ENCODE data around the gene TMEM223. TPM values are rescaled to one million over a fixed set of nuclear protein-coding genes. Genes with fewer than 3 reads are reported as not detected.

The TMEM223 gene
- polyA plus RNA-seq, 4 donors = 15.7 to 31.6 (median 17.5) TPM

DNA sequence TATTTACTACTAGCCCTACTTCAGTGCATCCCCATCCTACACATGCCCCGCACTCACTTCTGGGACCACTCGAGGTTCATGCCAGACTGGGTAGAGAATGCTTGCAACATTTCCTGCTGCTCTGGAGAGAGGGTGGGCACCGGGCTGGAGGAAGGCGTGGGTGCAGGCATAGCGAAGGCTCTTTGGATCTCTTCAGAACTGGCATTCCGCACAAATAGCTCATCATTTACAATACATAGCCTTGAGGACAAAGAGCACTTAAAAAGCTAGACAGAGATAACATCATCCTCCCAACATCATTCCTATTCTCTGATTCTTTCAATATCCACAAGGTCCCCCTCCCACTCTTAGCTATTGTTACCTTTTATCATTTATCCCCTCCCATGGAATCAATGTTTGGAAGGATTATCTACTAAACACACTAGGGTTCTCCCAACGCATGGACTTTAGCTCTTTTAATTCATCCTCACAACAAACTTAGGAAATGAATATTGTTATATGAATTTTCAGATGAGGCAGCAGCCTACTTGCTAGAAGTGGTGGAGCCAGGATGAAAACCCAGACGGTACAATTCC lies 2.5 kb upstream of the TMEM223 start:
- peaks cover 2 to 16% (median 5%) of the 10 kb centered on the region in 3 donors for H3K4me1 ChIP-seq (ENCODE audit: control insufficient read depth in 3 of 3, insufficient read depth in 2 of 3, low read depth in 1 of 3, low read length in 2 of 3)
- FAIRE-seq = no peak
- no peaks in the 10 kb centered on the region for H3K27me3 ChIP-seq (ENCODE audit: control insufficient read depth in 3 of 3, insufficient read depth in 3 of 3, low read length in 3 of 3)
- DNase-seq = no peak
- peak overlapping the region in 1 of 3 donors; percentile 7 for H3K27ac ChIP-seq (ENCODE audit: low read depth in 1 of 3, low read length in 2 of 3)
- H3K4me3 ChIP-seq (ENCODE audit: low read depth in 1 of 3, low read length in 3 of 3) = no peak overlapping the region
- 93 to 94% (median 93%) methylated on average over 8 of the region's 8 CpGs for WGBS, 3 donors
- no peaks in the 10 kb centered on the region for H3K9me3 ChIP-seq (ENCODE audit: control insufficient read depth in 2 of 2, insufficient read depth in 1 of 2, low read depth in 1 of 2, low read length in 1 of 2)
- peaks cover 29 to 87% (median 39%) of the 10 kb centered on the region in 3 donors for H3K36me3 ChIP-seq (ENCODE audit: control insufficient read depth in 3 of 3, insufficient read depth in 2 of 3, low read depth in 1 of 3, low read length in 3 of 3)

DNA sequence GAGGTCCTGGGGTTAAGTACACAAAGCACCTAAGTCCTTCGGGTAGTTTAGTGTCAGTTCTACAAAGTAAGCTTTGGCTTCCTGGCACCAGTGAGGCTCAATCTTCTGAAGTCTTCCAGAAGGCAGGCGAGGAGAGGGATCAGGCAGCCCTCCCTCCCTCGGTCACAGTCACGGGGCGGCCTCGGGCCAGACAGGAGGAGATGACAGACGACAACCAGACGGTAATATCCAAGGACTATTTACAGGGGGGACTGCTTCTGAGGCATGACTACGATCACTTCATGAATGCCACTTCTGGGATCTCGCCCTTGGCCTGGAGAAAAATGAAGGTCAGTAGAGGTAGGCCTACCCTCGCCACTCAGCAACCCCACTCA lies 383 bp upstream of the TMEM223 start:
- Histone ChIP-seq H3K36me3 (ENCODE audit: control insufficient read depth in 3 of 3, insufficient read depth in 2 of 3, low read depth in 1 of 3, low read length in 3 of 3) (peaks cover 20 to 71% (median 31%) of the 10 kb centered on the region in 3 donors), H3K27me3 (ENCODE audit: control insufficient read depth in 3 of 3, insufficient read depth in 3 of 3, low read length in 3 of 3) (no peaks in the 10 kb centered on the region), H3K4me3 (ENCODE audit: low read depth in 1 of 3, low read length in 3 of 3) (peak overlapping the region in 1 of 3 donors; percentile 9), H3K4me1 (ENCODE audit: control insufficient read depth in 3 of 3, insufficient read depth in 2 of 3, low read depth in 1 of 3, low read length in 2 of 3) (peaks cover 2 to 23% (median 5%) of the 10 kb centered on the region in 3 donors), H3K9me3 (ENCODE audit: control insufficient read depth in 2 of 2, insufficient read depth in 1 of 2, low read depth in 1 of 2, low read length in 1 of 2) (no peaks in the 10 kb centered on the region), H3K27ac (ENCODE audit: low read depth in 1 of 3, low read length in 2 of 3) (peak overlapping the region; percentile 43 to 92 (median 51))
- WGBS, 3 donors = 28% methylated on average over 11 of the region's 11 CpGs
- FAIRE-seq (no peak), DNase-seq (no peak)

DNA sequence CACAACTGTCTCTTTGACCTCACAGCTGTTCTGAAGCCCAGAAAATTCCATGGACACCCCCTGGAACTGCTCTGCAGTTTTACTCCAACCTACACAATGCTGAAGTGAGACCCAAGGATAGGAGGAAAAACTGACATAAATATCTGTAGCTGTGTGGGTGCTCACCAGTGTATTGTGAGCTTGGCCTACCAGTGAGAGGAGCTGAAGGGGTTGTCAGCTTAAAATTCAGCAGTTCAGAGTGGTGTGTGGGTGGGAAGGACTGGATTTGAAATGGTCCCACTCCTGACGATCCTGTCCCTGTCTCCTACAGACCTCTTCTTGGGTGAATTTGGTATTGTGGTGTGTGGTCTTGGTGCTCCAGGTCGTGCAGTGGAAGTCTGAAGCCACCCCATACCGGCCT lies 2.2 kb downstream of the TMEM223 start:
- Histone ChIP-seq H3K36me3 (ENCODE audit: control insufficient read depth in 3 of 3, insufficient read depth in 2 of 3, low read depth in 1 of 3, low read length in 3 of 3) (peaks cover 10 to 57% (median 16%) of the 10 kb centered on the region in 3 donors), H3K4me1 (ENCODE audit: control insufficient read depth in 3 of 3, insufficient read depth in 2 of 3, low read depth in 1 of 3, low read length in 2 of 3) (peaks cover 2 to 31% (median 9%) of the 10 kb centered on the region in 3 donors), H3K27ac (ENCODE audit: low read depth in 1 of 3, low read length in 2 of 3) (no peak overlapping the region), H3K9me3 (ENCODE audit: control insufficient read depth in 2 of 2, insufficient read depth in 1 of 2, low read depth in 1 of 2, low read length in 1 of 2) (no peaks in the 10 kb centered on the region), H3K4me3 (ENCODE audit: low read depth in 1 of 3, low read length in 3 of 3) (no peak overlapping the region), H3K27me3 (ENCODE audit: control insufficient read depth in 3 of 3, insufficient read depth in 3 of 3, low read length in 3 of 3) (no peaks in the 10 kb centered on the region)
- DNase-seq = no peak
- FAIRE-seq = no peak
- WGBS, 3 donors = 48 to 57% (median 56%) methylated on average over 3 of the region's 3 CpGs

DNA sequence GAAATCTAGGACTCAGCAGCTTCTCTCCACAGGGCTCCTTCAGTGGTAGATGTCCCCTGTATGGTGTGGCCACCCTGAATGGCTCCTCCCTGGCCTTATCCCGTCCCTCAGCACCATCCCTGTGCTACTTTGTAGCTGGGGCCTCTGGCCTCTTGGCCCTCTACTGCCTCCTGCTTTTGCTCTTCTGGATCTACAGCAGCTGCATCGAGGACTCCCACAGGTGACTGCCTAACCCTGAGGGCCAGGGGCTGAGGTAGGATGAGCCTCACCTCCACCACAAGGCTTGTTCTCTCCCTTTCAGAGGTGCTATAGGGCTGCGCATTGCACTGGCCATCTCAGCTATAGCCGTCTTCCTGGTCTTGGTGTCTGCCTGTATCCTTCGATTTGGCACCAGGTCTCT lies 2.8 kb downstream of the TMEM223 start:
- H3K36me3 ChIP-seq (ENCODE audit: control insufficient read depth in 3 of 3, insufficient read depth in 2 of 3, low read depth in 1 of 3, low read length in 3 of 3) = peaks cover 6 to 59% (median 13%) of the 10 kb centered on the region in 3 donors
- DNase-seq (no peak), FAIRE-seq (no peak)
- no peak overlapping the region for H3K4me3 ChIP-seq (ENCODE audit: low read depth in 1 of 3, low read length in 3 of 3)
- WGBS, 3 donors = 68 to 77% (median 69%) methylated on average over 5 of the region's 5 CpGs
- no peaks in the 10 kb centered on the region for H3K27me3 ChIP-seq (ENCODE audit: control insufficient read depth in 3 of 3, insufficient read depth in 3 of 3, low read length in 3 of 3)
- no peak overlapping the region for H3K27ac ChIP-seq (ENCODE audit: low read depth in 1 of 3, low read length in 2 of 3)
- H3K4me1 ChIP-seq (ENCODE audit: control insufficient read depth in 3 of 3, insufficient read depth in 2 of 3, low read depth in 1 of 3, low read length in 2 of 3) = peaks cover 2 to 31% (median 9%) of the 10 kb centered on the region in 3 donors
- no peaks in the 10 kb centered on the region for H3K9me3 ChIP-seq (ENCODE audit: control insufficient read depth in 2 of 2, insufficient read depth in 1 of 2, low read depth in 1 of 2, low read length in 1 of 2)

DNA sequence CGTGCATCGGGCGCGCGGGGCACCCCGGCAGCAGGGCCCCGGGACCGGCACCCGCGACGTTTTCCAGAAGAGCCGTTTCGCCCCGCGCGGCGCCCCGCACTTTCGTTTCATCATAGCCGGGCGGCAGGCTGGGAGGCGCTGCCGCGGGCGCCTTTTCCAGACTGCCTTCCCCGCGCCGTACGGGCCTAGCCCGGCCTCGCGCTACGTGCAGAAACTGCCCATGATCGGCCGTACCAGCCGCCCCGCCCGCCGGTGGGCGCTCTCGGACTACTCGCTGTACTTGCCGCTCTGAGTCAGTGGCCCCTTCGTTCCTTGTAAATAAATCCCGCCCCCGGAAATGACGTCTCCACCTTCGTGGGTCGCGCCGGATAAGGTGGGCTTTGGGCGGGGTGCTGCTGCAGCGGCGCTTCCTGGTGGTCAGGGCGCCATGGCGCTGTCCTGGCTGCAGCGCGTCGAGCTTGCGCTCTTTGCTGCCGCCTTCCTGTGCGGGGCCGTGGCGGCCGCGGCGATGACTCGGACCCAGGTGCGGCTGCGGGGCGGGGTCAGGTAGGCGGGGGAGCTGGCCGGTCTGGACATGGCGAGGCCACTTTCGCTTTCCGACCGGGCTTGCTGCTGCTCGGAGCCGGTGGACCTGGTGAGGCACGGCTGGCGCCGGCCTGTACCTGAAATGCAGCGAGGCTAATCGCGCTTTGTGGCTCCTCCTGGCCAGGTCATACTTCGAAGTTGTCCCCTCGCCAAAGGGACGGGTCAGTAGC lies 4.6 kb downstream of the TMEM223 start, which contains the start of gene TMEM179B:
TMEM179B (plus strand) TSS at position 398 of the 755 bp plus-strand sequence; CDS start at position 428, 30 bp downstream.
- Histone ChIP-seq H3K4me3 (ENCODE audit: low read depth in 1 of 3, low read length in 3 of 3) (peak within 1 kb of the TSS; percentile 86 to 91 (median 87)), H3K27ac (ENCODE audit: low read depth in 1 of 3, low read length in 2 of 3) (peak within 1 kb of the TSS; percentile 92 to 99 (median 92)), H3K27me3 (ENCODE audit: control insufficient read depth in 3 of 3, insufficient read depth in 3 of 3, low read length in 3 of 3) (no peaks in the 10 kb centered on the region), H3K36me3 (ENCODE audit: control insufficient read depth in 3 of 3, insufficient read depth in 2 of 3, low read depth in 1 of 3, low read length in 3 of 3) (peaks cover 3 to 55% (median 11%) of the 10 kb centered on the region in 3 donors), H3K9me3 (ENCODE audit: control insufficient read depth in 2 of 2, insufficient read depth in 1 of 2, low read depth in 1 of 2, low read length in 1 of 2) (no peaks in the 10 kb centered on the region), H3K4me1 (ENCODE audit: control insufficient read depth in 3 of 3, insufficient read depth in 2 of 3, low read depth in 1 of 3, low read length in 2 of 3) (peaks cover 2 to 27% (median 9%) of the 10 kb centered on the region in 3 donors)
- peak; percentile 98 to 100 for DNase-seq
- WGBS, 3 donors = 0 to 1% (median 0%) methylated on average over 51 to 88 of the region's 88 CpGs
- FAIRE-seq = no peak

DNA sequence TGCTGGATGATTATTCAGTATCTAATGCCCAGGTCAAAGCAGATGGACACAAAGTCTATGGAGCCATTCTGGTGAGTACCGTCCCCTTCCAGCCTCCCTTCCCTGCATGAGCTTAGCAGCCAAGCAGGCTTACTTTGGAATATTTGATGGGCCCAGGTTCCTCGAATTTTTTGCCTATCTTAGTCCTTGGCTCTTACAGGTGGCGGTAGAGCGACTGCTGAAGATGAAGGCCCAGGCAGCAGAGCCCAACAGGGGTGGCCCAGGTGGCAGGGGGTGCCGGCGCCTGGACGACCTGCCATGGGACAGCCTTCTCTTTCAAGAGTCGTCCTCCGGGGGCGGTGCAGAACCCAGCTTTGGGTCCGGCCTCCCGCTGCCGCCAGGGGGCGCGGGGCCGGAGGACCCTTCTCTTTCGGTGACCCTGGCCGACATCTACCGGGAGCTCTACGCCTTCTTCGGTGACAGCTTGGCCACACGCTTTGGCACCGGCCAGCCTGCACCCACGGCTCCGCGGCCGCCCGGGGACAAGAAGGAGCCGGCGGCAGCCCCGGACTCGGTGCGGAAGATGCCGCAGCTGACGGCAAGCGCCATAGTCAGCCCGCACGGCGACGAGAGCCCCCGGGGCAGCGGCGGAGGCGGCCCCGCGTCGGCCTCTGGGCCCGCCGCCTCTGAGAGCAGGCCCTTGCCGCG lies 5.3 kb downstream of the TMEM223 start:
- DNase-seq = peak; percentile 87 to 95
- FAIRE-seq = no peak
- no peaks in the 10 kb centered on the region for H3K27me3 ChIP-seq (ENCODE audit: control insufficient read depth in 3 of 3, insufficient read depth in 3 of 3, low read length in 3 of 3)
- peaks cover 2 to 26% (median 7%) of the 10 kb centered on the region in 3 donors for H3K4me1 ChIP-seq (ENCODE audit: control insufficient read depth in 3 of 3, insufficient read depth in 2 of 3, low read depth in 1 of 3, low read length in 2 of 3)
- peak overlapping the region; percentile 92 to 99 (median 92) for H3K27ac ChIP-seq (ENCODE audit: low read depth in 1 of 3, low read length in 2 of 3)
- peak overlapping the region; percentile 86 to 91 (median 87) for H3K4me3 ChIP-seq (ENCODE audit: low read depth in 1 of 3, low read length in 3 of 3)
- no peaks in the 10 kb centered on the region for H3K9me3 ChIP-seq (ENCODE audit: control insufficient read depth in 2 of 2, insufficient read depth in 1 of 2, low read depth in 1 of 2, low read length in 1 of 2)
- WGBS, 3 donors = 0 to 1% (median 1%) methylated on average over 20 to 51 of the region's 51 CpGs
- peaks cover 3 to 57% (median 11%) of the 10 kb centered on the region in 3 donors for H3K36me3 ChIP-seq (ENCODE audit: control insufficient read depth in 3 of 3, insufficient read depth in 2 of 3, low read depth in 1 of 3, low read length in 3 of 3)

DNA sequence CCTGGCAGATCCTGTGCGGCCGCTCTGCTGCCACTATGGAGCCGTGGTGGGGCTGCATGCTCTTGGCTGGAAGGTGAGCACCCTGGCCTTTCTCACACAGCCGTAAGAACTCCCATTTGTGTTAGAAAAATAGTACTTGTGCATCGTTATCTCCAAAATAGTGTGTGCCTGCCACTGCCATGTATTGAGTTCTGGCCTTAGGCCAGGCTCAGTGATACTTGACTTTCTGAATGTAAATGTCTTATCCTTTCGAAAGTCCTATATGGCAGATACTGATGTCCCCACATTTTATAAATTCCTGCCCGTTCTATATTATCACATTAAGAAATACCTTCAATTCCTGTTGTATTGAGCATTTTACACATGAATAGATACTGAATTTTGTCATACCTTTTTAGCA lies 9.1 kb downstream of the TMEM223 start:
- Histone ChIP-seq H3K9me3 (ENCODE audit: control insufficient read depth in 2 of 2, insufficient read depth in 1 of 2, low read depth in 1 of 2, low read length in 1 of 2) (no peaks in the 10 kb centered on the region), H3K4me3 (ENCODE audit: low read depth in 1 of 3, low read length in 3 of 3) (no peak overlapping the region), H3K27ac (ENCODE audit: low read depth in 1 of 3, low read length in 2 of 3) (no peak overlapping the region), H3K36me3 (ENCODE audit: control insufficient read depth in 3 of 3, insufficient read depth in 2 of 3, low read depth in 1 of 3, low read length in 3 of 3) (peaks cover 0 to 59% (median 2%) of the 10 kb centered on the region in 3 donors), H3K4me1 (ENCODE audit: control insufficient read depth in 3 of 3, insufficient read depth in 2 of 3, low read depth in 1 of 3, low read length in 2 of 3) (peaks cover 0 to 8% (median 4%) of the 10 kb centered on the region in 3 donors), H3K27me3 (ENCODE audit: control insufficient read depth in 3 of 3, insufficient read depth in 3 of 3, low read length in 3 of 3) (no peaks in the 10 kb centered on the region)
- 96 to 98% (median 97%) methylated on average over 7 of the region's 7 CpGs for WGBS, 3 donors
- DNase-seq = no peak
- FAIRE-seq = no peak

DNA sequence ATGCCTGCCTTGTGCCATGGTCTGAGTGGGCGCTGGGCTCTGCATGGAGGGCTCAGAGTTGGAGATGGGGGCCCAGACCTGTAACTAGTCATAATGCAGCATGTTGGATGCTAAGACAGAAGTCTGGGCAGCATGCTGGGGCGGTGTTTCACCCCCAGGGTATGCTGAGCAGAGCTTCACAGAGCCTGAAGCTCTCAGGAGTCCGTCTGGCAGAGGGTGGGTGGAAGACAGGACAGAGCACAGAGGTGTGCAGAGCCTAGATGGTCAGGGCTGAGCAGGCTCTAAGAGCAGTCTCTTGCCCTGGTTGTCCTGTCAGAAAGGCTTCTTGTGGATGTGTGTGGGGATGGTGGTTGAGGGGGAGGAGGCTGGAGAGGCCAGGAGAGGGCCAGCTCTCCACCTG lies 13.4 kb downstream of the TMEM223 start:
- Histone ChIP-seq H3K4me3 (ENCODE audit: low read depth in 1 of 3, low read length in 3 of 3) (no peak overlapping the region), H3K27me3 (ENCODE audit: control insufficient read depth in 3 of 3, insufficient read depth in 3 of 3, low read length in 3 of 3) (no peaks in the 10 kb centered on the region), H3K36me3 (ENCODE audit: control insufficient read depth in 3 of 3, insufficient read depth in 2 of 3, low read depth in 1 of 3, low read length in 3 of 3) (peaks cover 3 to 72% (median 3%) of the 10 kb centered on the region in 3 donors), H3K4me1 (ENCODE audit: control insufficient read depth in 3 of 3, insufficient read depth in 2 of 3, low read depth in 1 of 3, low read length in 2 of 3) (no peaks in the 10 kb centered on the region), H3K27ac (ENCODE audit: low read depth in 1 of 3, low read length in 2 of 3) (no peak overlapping the region), H3K9me3 (ENCODE audit: control insufficient read depth in 2 of 2, insufficient read depth in 1 of 2, low read depth in 1 of 2, low read length in 1 of 2) (no peaks in the 10 kb centered on the region)
- FAIRE-seq = no peak
- 93 to 96% (median 94%) methylated on average over 3 of the region's 3 CpGs for WGBS, 3 donors
- DNase-seq = no peak
